Measurements from ENCODE around the gene DEPP1. TPM values are rescaled to one million over a fixed set of nuclear protein-coding genes. Genes with fewer than 3 reads are reported as not detected.

DEPP1 gene
- total and polyA plus RNA-seq, 10 of the 15 experiments (the other 5 are each of a cell fraction or from before 2014, with no cell fraction given) = 1.7 to 12.1 (median 7.3) TPM

- no peak for ATAC-seq
- H3K79me2 ChIP-seq (ENCODE audit: control insufficient read depth, insufficient read depth, low read length) = no peaks in the 10 kb centered on the region
- no peaks in the 10 kb centered on the region; the same call in 2 of the 3 replicates for H3K9me3 ChIP-seq (replicated peaks; ENCODE audit: control insufficient read depth, insufficient read depth, low read length)
- POLR2A ChIA-PET = interaction anchor here (0.8 to 1.8 kb wide), 3 partner anchors 10 to 41 kb away, joined by 3 to 4 read pairs (median 3); no protein-coding TSS in a partner anchor
- WGBS (ENCODE audit: insufficient coverage, insufficient replicate concordance, low lambda C conversion rate, missing lambda C conversion rate) = 80% methylated on average over 9 of the region's 9 CpGs
- TF ChIP-seq MYB (IDR thresholded peaks at IDR 0.05; ENCODE audit: borderline replicate concordance, low read depth, low read length) (no peak), NR2C2 (IDR thresholded peaks at IDR 0.05; ENCODE audit: borderline replicate concordance, control insufficient read depth, insufficient read length, low read depth) (no peak), DPF2 (IDR thresholded peaks at IDR 0.05) (no peak), TBL1XR1 (IDR thresholded peaks at IDR 0.05; ENCODE audit: low read depth, low read length) (no peak), ZNF207 (IDR thresholded peaks at IDR 0.05; ENCODE audit: borderline replicate concordance) (no peak), ZNF217 (IDR thresholded peaks at IDR 0.05) (no peak), NFXL1 (IDR thresholded peaks at IDR 0.05; ENCODE audit: borderline replicate concordance) (no peak)
- no peak overlapping the region for H2AFZ ChIP-seq (ENCODE audit: control insufficient read depth, low read depth, low read length)
- no peaks in the 10 kb centered on the region for H3K27me3 ChIP-seq (replicated peaks in 1 of 2; ENCODE audit: control insufficient read depth in 2 of 2, insufficient read depth in 2 of 2, low read length in 1 of 2)
- in situ Hi-C loops (cut with MboI) (no loop called here), intact Hi-C loops (cut with micrococcal nuclease; ENCODE audit: unreplicated experiment) (no loop called here)
- FAIRE-seq = no peak
- H3K36me3 ChIP-seq (ENCODE audit: control insufficient read depth in 2 of 2, insufficient read depth in 2 of 2, low read length in 1 of 2) = no peaks in the 10 kb centered on the region
- RAD21 ChIA-PET (ENCODE audit: unreplicated experiment) = no interaction called here
- SMC1A ChIA-PET (ENCODE audit: uncharacterized antibody, unreplicated experiment) = interaction anchor here (0.6 to 1.7 kb wide), 6 partner anchors 8 to 36 kb away, joined by 3 to 6 read pairs (median 4); no protein-coding TSS in a partner anchor
- no peak overlapping the region for H3K27ac ChIP-seq (ENCODE audit: control insufficient read depth, insufficient read depth)
- CTCF ChIA-PET = interaction anchor here (1.2 to 8.0 kb wide), 4 partner anchors 10 to 68 kb away, joined by 3 to 116 read pairs (median 4); partner anchors contain the start of gene DEPP1
- BruUV-seq (replicated peaks) = no TSS peak
- no peaks in the 10 kb centered on the region for H4K20me1 ChIP-seq (ENCODE audit: control insufficient read depth, insufficient read depth)
- no peak overlapping the region for H3K9ac ChIP-seq (ENCODE audit: control insufficient read depth, insufficient read depth, low read length)
- no peak overlapping the region for H3K4me3 ChIP-seq
- no peak for DNase-seq (ENCODE audit: low read depth, low spot score)
- no peak overlapping the region for H3K4me2 ChIP-seq (ENCODE audit: control insufficient read depth, insufficient read depth)
- H3K4me1 ChIP-seq (ENCODE audit: control insufficient read depth, insufficient read depth, low read length) = peaks cover 8% of the 10 kb centered on the region
Measured at GRCh38 chr10:44937196-44938005, 41.2 kb downstream of the DEPP1 start.
